Brain microvascular endothelial cell (primary cell): ENCODE results near the gene AFG1L.

ENCODE experiments used
- DNase-seq: peaks from one replicate; pipeline ENCODE4 v3.0.0-alpha.2; 2020
- H3K27ac ChIP-seq: fragments of 250-450 bp; sonication (Bioruptor Pico); 2 replicates; pipeline ENCODE4 v1.5.1; 2020; ENCODE audit warnings: mild to moderate bottlenecking, moderate library complexity
- H3K27me3 ChIP-seq: fragments of 250-450 bp; sonication (Bioruptor Pico); replicated peaks from 2 replicates; pipeline ENCODE4 v1.5.1; 2020; ENCODE audit warnings: mild to moderate bottlenecking
- H3K36me3 ChIP-seq: fragments of 250-450 bp; sonication (Bioruptor Pico); replicated peaks from 2 replicates; pipeline ENCODE4 v1.5.1; 2020; ENCODE audit warnings: mild to moderate bottlenecking
- H3K4me3 ChIP-seq: 2 replicates; pipeline ENCODE4 v1.5.1; 2011; ENCODE audit warnings: low read depth, mild to moderate bottlenecking, control low read depth, low read length, moderate library complexity
- CTCF ChIP-seq: IDR thresholded peaks from 2 replicates; pipeline ENCODE4 v1.5.1; 2011; ENCODE audit warnings: low read depth, mild to moderate bottlenecking, moderate library complexity, low read length, control low read depth, inconsistent platforms; ENCODE audit errors: missing control alignments
- in situ Hi-C: cut with HindIII; loops from 2 replicates; pipeline ENCODE4 v1.10.0; 2017; ENCODE audit warnings: low sequenced_read_pairs, low pct_ligation_motif_present

The AFG1L gene

GRCh38 chr6:108557494-108558371, 262.9 kb downstream of the AFG1L start:
- peak; percentile 1 for TF ChIP-seq CTCF
- in situ Hi-C loops, result no loop called here
- peak overlapping the region; percentile 79 for H3K4me3 ChIP-seq

GRCh38 chr6:108558372-108559096, 263.7 kb downstream of the AFG1L start:
- TF ChIP-seq CTCF, result no peak
- Histone ChIP-seq H3K27ac (peak overlapping the region; percentile 90), H3K4me3 (peak overlapping the region; percentile 85), H3K36me3 (no peaks in the 10 kb centered on the region), H3K27me3 (no peaks in the 10 kb centered on the region)
- DNase-seq, result peak; percentile 99
- in situ Hi-C loops, result no loop called here

More at GRCh38 chr6:108557494-108558371, 262.9 kb downstream of the AFG1L start:
- no peaks in the 10 kb centered on the region for H3K36me3 ChIP-seq
- DNase-seq, result peak; percentile 27
- peak overlapping the region; percentile 90 for H3K27ac ChIP-seq
- no peaks in the 10 kb centered on the region for H3K27me3 ChIP-seq

GRCh38 chr6:108559097-108559883, 264.4 kb downstream of the AFG1L start:
- in situ Hi-C loops, result no loop called here
- Histone ChIP-seq H3K4me3 (peak overlapping the region; percentile 85), H3K27ac (peak overlapping the region; percentile 71), H3K27me3 (no peaks in the 10 kb centered on the region), H3K36me3 (no peaks in the 10 kb centered on the region)
- peak; percentile 72 for DNase-seq
- TF ChIP-seq CTCF, result no peak

- no peak for TF ChIP-seq CTCF
- peak overlapping the region; percentile 71 for H3K27ac ChIP-seq
- in situ Hi-C loops, result no loop called here
- H3K27me3 ChIP-seq, result no peaks in the 10 kb centered on the region
- H3K4me3 ChIP-seq, result peak overlapping the region; percentile 85
- H3K36me3 ChIP-seq, result no peaks in the 10 kb centered on the region
- DNase-seq, result peak; percentile 68
These were observed 265.1 kb downstream of the AFG1L start for GRCh38 chr6:108559884-108560462.
